ENCODE results near the gene LIPE.

The LIPE gene, protein sequence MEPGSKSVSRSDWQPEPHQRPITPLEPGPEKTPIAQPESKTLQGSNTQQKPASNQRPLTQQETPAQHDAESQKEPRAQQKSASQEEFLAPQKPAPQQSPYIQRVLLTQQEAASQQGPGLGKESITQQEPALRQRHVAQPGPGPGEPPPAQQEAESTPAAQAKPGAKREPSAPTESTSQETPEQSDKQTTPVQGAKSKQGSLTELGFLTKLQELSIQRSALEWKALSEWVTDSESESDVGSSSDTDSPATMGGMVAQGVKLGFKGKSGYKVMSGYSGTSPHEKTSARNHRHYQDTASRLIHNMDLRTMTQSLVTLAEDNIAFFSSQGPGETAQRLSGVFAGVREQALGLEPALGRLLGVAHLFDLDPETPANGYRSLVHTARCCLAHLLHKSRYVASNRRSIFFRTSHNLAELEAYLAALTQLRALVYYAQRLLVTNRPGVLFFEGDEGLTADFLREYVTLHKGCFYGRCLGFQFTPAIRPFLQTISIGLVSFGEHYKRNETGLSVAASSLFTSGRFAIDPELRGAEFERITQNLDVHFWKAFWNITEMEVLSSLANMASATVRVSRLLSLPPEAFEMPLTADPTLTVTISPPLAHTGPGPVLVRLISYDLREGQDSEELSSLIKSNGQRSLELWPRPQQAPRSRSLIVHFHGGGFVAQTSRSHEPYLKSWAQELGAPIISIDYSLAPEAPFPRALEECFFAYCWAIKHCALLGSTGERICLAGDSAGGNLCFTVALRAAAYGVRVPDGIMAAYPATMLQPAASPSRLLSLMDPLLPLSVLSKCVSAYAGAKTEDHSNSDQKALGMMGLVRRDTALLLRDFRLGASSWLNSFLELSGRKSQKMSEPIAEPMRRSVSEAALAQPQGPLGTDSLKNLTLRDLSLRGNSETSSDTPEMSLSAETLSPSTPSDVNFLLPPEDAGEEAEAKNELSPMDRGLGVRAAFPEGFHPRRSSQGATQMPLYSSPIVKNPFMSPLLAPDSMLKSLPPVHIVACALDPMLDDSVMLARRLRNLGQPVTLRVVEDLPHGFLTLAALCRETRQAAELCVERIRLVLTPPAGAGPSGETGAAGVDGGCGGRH

DNA sequence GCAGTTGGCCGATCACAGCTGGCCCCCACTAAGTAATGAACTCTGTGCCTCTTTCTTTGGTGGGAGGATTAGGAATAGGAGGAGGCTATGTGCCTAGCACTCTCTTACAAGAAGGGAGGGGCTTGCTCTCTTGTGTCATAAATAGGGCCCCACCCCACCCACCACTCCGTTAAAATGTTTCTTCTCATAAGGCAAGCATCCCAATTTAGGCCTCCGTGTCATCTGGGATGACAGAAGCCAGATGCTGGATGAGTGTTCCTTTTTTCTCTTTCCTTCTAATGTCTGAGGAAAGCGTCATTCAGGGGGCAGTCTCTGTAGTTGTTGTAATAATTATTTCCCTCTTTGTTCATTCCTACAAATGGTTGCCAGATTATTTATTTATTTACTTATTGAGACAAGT is at the start of gene LIPE:
LIPE (minus strand) TSS at position 76 of the 400 bp plus-strand sequence. CDS start 239 bp downstream, outside the sequence.
- Histone ChIP-seq H3K4me1 (ENCODE audit: control insufficient read depth, insufficient read depth, low read length, unreplicated experiment) (peaks cover 6% of the 10 kb centered on the region), H3K36me3 (ENCODE audit: insufficient read depth, low read length) (no peaks in the 10 kb centered on the region), H3K27me3 (ENCODE audit: insufficient read depth, low read length) (no peaks in the 10 kb centered on the region), H3K27ac (ENCODE audit: low read depth, low read length) (no peak within 1 kb of the TSS), H3K79me2 (ENCODE audit: control insufficient read depth, insufficient read depth, low read length, unreplicated experiment) (no peaks in the 10 kb centered on the region), H2AFZ (ENCODE audit: low read length, unreplicated experiment) (no peak within 1 kb of the TSS), H3K4me3 (ENCODE audit: low read depth, low read length) (no peak within 1 kb of the TSS)

DNA sequence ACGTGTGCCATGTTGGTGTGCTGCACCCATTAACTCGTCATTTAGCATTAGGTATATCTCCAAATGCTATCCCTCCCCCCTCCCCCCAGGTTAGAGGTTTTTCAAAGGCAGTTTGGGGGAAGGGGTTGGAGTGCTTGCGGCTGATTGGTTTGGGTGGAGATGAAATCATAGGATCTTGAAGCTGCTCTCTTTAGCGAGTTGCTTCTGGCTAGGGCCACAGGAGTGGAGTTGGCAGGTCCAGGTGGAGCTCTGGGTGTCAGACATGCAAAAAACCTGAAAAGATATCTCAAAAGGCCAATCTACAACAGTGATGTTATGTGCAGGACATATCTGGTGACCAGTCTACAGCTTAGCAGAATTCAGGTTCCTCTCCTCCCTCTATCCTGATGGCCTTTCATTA is 48.2 kb upstream of the LIPE start:
- H3K27me3 ChIP-seq (ENCODE audit: insufficient read depth, low read length), result no peaks in the 10 kb centered on the region
- no peak overlapping the region for H3K27ac ChIP-seq (ENCODE audit: low read depth, low read length)
- H3K4me3 ChIP-seq (ENCODE audit: low read depth, low read length), result no peak overlapping the region
- no peak overlapping the region for H2AFZ ChIP-seq (ENCODE audit: low read length, unreplicated experiment)
- peaks cover 14% of the 10 kb centered on the region for H3K4me1 ChIP-seq (ENCODE audit: control insufficient read depth, insufficient read depth, low read length, unreplicated experiment)
- H3K36me3 ChIP-seq (ENCODE audit: insufficient read depth, low read length), result no peaks in the 10 kb centered on the region
- H3K79me2 ChIP-seq (ENCODE audit: control insufficient read depth, insufficient read depth, low read length, unreplicated experiment), result no peaks in the 10 kb centered on the region

DNA sequence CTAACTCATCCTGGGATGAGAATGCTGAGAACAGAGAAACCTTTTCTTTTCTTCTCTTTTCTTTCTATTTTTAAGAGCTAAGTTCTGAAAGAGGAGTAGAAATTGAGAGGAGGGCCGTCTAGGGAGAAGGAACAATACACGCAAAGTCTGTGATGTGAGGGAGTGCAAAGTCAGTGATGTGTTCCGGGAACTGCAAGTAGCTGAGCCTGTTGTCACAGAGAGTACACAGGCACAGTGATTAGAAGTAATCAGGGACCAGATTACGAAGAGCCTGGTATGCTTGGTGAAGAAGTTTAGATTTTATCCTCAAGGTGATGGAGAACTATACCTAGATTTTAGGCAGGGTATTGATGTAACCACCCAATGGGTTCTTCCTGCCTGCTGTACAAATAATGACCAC is 47.6 kb upstream of the LIPE start:
- no peaks in the 10 kb centered on the region for H3K79me2 ChIP-seq (ENCODE audit: control insufficient read depth, insufficient read depth, low read length, unreplicated experiment)
- H3K27me3 ChIP-seq (ENCODE audit: insufficient read depth, low read length), result no peaks in the 10 kb centered on the region
- H3K4me3 ChIP-seq (ENCODE audit: low read depth, low read length), result no peak overlapping the region
- no peaks in the 10 kb centered on the region for H3K36me3 ChIP-seq (ENCODE audit: insufficient read depth, low read length)
- peaks cover 17% of the 10 kb centered on the region for H3K4me1 ChIP-seq (ENCODE audit: control insufficient read depth, insufficient read depth, low read length, unreplicated experiment)
- no peak overlapping the region for H2AFZ ChIP-seq (ENCODE audit: low read length, unreplicated experiment)
- H3K27ac ChIP-seq (ENCODE audit: low read depth, low read length), result no peak overlapping the region

DNA sequence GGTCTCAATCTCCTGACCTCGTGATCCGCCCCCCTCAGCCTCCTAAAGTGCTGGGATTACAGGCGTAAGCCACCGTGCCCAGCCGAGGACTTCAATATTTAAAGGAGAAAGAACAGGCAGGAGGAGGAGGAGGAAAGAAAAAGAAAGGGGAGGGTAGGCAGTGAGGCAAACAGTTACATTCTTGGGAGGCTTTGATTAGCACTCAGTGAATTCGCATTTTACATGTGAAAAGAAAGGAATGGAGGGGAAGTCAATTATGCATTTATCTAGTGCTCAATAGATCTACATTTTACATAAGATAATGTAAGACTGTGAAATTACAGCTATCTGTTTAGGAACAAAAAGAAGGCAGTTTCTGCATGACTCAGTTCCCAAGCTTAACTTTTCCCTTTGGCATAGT is 46.5 kb upstream of the LIPE start:
- Histone ChIP-seq H3K36me3 (ENCODE audit: insufficient read depth, low read length) (no peaks in the 10 kb centered on the region), H3K27ac (ENCODE audit: low read depth, low read length) (no peak overlapping the region), H3K27me3 (ENCODE audit: insufficient read depth, low read length) (no peaks in the 10 kb centered on the region), H3K4me3 (ENCODE audit: low read depth, low read length) (no peak overlapping the region), H3K4me1 (ENCODE audit: control insufficient read depth, insufficient read depth, low read length, unreplicated experiment) (peaks cover 21% of the 10 kb centered on the region), H3K79me2 (ENCODE audit: control insufficient read depth, insufficient read depth, low read length, unreplicated experiment) (no peaks in the 10 kb centered on the region), H2AFZ (ENCODE audit: low read length, unreplicated experiment) (no peak overlapping the region)

DNA sequence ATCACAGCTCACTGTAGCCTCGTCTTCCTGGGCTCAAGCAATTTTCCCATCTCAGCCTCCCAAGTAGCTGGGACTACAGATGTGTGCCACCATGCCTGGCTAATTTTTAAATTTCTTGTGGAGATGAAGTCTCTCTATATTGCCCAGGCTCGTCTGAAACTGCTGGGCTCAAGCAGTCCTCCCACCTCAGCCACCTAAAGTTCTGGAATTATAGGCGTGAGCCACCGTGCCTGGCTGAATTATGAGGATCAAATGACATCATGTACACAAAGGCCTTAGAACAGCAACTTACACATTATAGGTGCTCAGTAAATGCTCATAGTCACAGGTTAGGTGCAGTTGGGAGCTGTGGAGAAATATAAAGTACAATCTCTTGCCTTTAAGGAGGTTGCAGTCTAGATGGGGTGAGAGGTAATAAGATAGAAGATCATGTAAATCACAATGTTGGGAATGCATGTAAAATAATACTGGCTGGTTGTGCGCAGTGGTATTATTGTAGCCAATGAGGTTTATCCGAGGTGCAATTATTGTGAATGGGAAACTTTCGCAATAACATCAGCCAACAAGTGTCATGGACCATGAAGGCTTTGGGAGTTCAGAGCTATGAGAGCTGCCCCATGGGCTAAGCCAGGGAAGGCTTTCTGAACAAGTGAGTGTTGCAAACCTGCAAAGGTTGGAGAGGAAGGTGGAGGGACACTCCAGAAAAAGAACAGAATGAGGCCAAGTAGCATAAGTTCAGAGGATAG is 45.4 kb upstream of the LIPE start:
- no peaks in the 10 kb centered on the region for H3K79me2 ChIP-seq (ENCODE audit: control insufficient read depth, insufficient read depth, low read length, unreplicated experiment)
- H2AFZ ChIP-seq (ENCODE audit: low read length, unreplicated experiment), result no peak overlapping the region
- H3K36me3 ChIP-seq (ENCODE audit: insufficient read depth, low read length), result no peaks in the 10 kb centered on the region
- H3K27ac ChIP-seq (ENCODE audit: low read depth, low read length), result no peak overlapping the region
- no peaks in the 10 kb centered on the region for H3K27me3 ChIP-seq (ENCODE audit: insufficient read depth, low read length)
- peaks cover 27% of the 10 kb centered on the region for H3K4me1 ChIP-seq (ENCODE audit: control insufficient read depth, insufficient read depth, low read length, unreplicated experiment)
- H3K4me3 ChIP-seq (ENCODE audit: low read depth, low read length), result no peak overlapping the region

DNA sequence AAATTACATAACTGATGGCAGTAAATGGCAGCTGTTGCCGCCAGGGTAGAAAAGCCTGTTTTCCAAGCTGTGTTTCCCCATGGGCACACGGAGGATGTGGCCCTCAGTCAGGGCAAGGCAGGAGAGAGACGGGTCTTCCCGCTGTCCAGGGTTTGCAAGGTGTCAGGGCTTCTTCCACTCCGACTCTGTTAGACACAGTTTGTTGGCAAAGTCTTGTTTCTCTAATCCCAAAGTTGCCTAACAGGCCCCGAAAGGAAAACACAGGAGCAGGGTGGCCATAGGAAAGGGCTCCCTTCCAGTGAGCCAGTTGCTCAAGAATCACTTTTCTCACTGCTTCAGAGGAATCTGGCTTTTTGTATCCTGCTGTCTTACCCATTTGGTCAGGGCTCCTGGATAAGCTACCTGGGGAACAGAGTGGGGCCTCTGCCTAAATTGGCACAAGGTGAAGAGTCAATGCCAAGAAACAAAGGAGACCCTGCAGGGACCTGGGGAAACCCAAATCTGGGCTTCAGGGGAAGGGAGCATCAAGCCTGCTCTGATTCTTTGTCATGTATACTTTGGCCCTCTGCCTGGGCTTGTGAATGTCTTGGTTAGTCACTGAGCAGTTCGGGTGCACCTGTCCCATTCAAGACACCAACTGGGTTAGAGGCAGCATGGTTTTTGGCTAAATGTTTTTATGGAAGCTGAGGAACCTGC is 44.5 kb upstream of the LIPE start:
- H3K79me2 ChIP-seq (ENCODE audit: control insufficient read depth, insufficient read depth, low read length, unreplicated experiment), result no peaks in the 10 kb centered on the region
- no peak overlapping the region for H2AFZ ChIP-seq (ENCODE audit: low read length, unreplicated experiment)
- H3K36me3 ChIP-seq (ENCODE audit: insufficient read depth, low read length), result no peaks in the 10 kb centered on the region
- H3K4me1 ChIP-seq (ENCODE audit: control insufficient read depth, insufficient read depth, low read length, unreplicated experiment), result peaks cover 35% of the 10 kb centered on the region
- H3K27ac ChIP-seq (ENCODE audit: low read depth, low read length), result no peak overlapping the region
- H3K4me3 ChIP-seq (ENCODE audit: low read depth, low read length), result no peak overlapping the region
- H3K27me3 ChIP-seq (ENCODE audit: insufficient read depth, low read length), result no peaks in the 10 kb centered on the region

DNA sequence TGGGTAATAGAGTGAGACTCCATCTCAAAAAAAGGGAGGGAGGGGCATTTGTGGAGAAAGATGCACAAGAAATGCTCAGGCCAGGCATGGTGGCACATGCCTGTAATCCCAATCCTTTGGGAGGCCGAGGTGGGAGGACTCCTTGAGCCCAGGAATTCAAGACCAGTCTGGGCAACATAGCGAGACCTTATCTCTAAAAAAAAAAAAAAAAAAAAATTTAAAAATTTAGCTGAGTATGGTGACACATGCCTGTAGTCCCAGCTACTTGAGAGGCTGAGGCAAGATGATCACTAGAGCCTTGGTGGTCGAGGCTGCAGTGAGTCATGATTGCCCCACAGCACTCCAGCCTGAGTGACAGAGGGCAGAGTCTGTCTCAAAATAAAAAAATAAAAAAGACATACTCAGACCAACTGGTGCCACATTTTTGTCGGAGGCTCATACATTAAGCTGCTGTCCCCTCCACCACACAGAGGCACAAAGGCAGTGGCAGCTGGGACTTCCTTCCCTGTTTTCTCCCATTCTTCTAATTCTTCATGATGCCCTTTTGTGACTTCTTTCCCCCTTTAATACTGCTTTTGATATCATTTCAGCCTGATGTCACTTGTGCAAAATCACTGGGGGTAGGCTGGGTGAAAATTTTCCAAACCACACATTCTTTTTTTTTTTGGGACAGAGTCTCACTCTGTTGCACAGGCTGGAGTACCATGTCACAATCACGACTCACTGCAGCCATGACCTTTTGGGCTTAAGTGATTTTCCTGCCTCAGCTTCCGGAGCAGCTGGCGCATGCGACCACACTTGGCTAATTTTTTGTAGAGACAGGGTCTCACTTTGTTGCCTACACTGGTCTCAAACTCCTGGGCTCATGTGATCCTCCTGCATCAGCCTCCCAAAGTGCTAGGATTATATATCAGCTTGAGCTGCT is 42.4 kb upstream of the LIPE start:
- Histone ChIP-seq H3K27ac (ENCODE audit: low read depth, low read length) (peak overlapping the region; percentile 42; the same call in 1 of the 2 replicates), H3K79me2 (ENCODE audit: control insufficient read depth, insufficient read depth, low read length, unreplicated experiment) (no peaks in the 10 kb centered on the region), H2AFZ (ENCODE audit: low read length, unreplicated experiment) (no peak overlapping the region), H3K36me3 (ENCODE audit: insufficient read depth, low read length) (no peaks in the 10 kb centered on the region), H3K4me1 (ENCODE audit: control insufficient read depth, insufficient read depth, low read length, unreplicated experiment) (peaks cover 46% of the 10 kb centered on the region), H3K27me3 (ENCODE audit: insufficient read depth, low read length) (no peaks in the 10 kb centered on the region), H3K4me3 (ENCODE audit: low read depth, low read length) (no peak overlapping the region)

DNA sequence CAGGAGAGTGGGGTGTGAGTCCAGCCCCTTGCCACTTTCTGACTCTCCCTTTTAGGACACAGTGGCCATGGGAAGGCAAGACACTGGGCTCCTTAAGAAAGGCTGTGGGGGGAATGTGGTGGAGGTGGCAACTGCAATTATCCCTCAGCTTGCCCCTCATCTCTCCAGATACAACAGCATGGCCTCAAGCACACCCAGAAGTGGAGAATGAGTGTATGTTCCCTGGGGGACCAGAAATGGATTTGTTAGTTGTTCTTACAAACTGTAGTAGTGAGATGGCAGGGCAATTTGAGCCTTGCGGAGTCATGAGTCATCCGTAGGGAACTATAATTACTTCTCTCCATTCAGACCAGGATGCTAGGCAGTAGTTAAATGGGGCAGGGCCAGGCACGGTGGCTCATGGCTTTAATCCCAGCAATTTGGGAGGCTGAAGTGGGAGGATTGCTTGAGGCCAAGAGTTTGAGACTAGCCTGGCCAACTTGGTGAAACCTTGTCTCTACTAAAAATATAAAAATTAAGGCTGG is 41.1 kb upstream of the LIPE start:
- Histone ChIP-seq H3K27ac (ENCODE audit: low read depth, low read length) (peak overlapping the region; percentile 63), H3K36me3 (ENCODE audit: insufficient read depth, low read length) (no peaks in the 10 kb centered on the region), H3K4me3 (ENCODE audit: low read depth, low read length) (no peak overlapping the region; the same call in 1 of the 2 replicates), H2AFZ (ENCODE audit: low read length, unreplicated experiment) (no peak overlapping the region), H3K79me2 (ENCODE audit: control insufficient read depth, insufficient read depth, low read length, unreplicated experiment) (no peaks in the 10 kb centered on the region), H3K27me3 (ENCODE audit: insufficient read depth, low read length) (no peaks in the 10 kb centered on the region), H3K4me1 (ENCODE audit: control insufficient read depth, insufficient read depth, low read length, unreplicated experiment) (peaks cover 46% of the 10 kb centered on the region)

DNA sequence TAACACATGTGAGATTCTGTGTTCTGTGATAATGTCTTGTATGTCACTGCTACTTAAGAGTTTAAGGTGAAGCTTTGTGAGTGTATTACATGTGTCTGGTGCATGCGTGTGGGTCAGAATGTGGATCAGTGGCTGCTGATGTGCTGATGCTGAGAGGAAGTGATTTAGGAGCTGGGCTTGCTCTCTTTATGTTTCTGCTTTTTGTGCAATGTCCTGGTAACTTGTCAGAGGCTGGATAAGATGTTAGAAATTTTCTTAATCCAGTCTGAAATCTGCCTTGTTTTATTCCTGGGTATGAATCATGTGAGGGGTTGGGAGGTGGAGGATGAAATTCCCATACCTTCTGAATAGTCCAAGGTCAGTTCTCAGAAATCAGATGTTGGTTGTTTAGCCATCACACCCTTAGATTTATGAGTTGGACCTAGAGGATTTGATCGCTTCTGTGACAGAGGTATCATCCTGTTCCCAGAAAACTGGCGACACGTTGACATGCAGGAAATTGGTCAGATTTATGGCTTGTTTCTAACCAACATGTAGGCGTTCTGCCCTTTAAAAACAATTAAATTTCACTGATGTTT is 40.1 kb upstream of the LIPE start:
- Histone ChIP-seq H2AFZ (ENCODE audit: low read length, unreplicated experiment) (no peak overlapping the region), H3K36me3 (ENCODE audit: insufficient read depth, low read length) (no peaks in the 10 kb centered on the region), H3K79me2 (ENCODE audit: control insufficient read depth, insufficient read depth, low read length, unreplicated experiment) (no peaks in the 10 kb centered on the region), H3K27me3 (ENCODE audit: insufficient read depth, low read length) (no peaks in the 10 kb centered on the region), H3K4me3 (ENCODE audit: low read depth, low read length) (no peak overlapping the region), H3K4me1 (ENCODE audit: control insufficient read depth, insufficient read depth, low read length, unreplicated experiment) (peaks cover 46% of the 10 kb centered on the region), H3K27ac (ENCODE audit: low read depth, low read length) (peak overlapping the region; percentile 65)

Measured in ACC112 (cell line).